HG03039 (cell line): ENCODE results near the gene GNGT1.

Source experiments
- ATAC-seq: cut with Tn5 transposase; IDR thresholded peaks from one replicate; pipeline ENCODE4 v1.9.1; 2021; ENCODE audit warnings: mild to moderate bottlenecking, moderate library complexity; ENCODE audit not compliant: unreplicated experiment

Gene GNGT1

DNA sequence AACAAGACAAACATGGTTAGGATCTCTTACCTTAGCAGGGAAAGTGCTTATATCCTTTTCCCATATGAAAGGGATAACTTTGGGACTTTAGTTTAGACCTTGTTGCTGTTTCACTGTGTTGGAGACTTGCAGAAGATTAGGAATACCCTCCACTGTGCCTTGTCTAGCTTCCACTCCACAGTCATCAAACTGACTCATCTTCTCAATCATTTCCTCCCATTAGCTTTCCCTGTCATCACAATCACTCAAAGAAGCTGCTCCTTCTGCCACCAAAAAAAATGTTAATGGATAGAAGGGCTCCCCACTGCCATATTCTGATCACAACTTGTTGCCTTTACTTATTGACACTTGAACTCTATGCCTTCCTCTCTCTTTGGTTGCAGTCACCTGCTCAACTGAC lies 31.9 kb downstream of the GNGT1 start:
- ATAC-seq: no peak

DNA sequence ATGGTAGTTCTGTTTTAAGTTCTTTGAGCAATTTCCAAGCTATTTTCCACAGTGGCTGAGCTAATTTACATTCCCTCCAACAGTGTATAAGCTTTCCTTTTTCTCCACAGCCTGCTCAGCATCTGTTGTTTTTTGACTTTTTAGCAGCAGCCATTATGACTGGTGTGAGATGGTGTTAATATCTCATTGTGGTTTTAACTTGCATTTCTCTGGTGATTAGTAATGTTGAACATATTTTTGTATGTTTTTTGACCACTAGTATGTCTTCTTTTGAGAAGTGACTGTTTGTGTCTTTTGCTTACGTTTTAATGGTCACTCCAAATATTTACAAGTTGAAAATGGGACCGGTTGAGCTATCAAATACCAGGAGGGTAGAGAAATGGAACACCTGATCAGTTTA lies 35.6 kb downstream of the GNGT1 start:
- no peak for ATAC-seq

DNA sequence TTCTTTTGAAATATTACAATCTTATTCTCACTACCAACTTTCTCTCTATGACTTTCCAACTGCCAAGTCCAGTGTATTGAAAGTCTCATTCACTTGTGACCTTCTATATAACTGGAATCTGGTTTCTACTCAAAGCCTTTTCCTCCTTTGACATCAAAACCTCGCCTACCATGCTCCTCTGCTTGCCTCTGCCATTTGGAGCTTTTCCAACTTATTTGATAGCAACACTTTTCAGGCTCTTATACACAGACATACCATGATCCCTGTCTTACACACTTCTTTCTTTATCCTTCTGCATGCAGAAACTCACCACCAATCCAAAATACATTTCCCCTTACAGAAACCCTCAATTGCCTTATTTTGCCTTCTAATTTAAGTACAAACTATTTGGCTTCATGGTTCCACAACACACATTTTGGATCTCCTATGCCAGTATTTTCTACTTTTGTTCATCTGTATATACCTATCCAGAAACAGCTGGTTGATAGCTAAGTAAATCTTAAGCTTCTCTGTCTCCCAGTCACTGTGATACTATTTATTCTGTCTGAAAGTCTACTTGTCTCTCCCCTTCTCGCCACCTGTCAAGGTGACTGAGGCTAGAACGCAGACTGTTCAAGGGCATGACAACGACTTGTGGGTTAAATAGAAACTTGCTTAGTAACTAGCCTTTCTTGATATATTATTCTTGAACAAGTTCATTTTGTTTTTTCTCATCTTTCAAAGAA lies 37.6 kb downstream of the GNGT1 start:
- no peak for ATAC-seq

DNA sequence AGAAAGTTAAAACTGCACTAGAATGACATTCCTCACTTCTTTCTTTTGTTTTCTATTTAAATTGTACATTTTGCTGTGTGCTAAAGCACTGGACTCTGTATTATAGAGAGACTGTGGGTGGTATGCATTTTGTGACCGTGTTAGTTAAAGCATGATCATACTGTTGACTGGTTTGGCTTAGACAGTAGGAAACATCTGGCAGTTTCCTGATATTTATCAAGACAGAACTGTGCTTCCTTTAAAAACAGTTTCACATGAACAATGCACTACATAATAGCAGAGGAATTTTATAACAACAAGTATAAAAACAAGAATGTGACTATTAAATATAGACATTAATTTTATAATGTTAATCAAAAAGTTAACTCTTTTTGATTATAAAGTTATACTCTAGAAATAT lies 38.3 kb downstream of the GNGT1 start:
- no peak for ATAC-seq

DNA sequence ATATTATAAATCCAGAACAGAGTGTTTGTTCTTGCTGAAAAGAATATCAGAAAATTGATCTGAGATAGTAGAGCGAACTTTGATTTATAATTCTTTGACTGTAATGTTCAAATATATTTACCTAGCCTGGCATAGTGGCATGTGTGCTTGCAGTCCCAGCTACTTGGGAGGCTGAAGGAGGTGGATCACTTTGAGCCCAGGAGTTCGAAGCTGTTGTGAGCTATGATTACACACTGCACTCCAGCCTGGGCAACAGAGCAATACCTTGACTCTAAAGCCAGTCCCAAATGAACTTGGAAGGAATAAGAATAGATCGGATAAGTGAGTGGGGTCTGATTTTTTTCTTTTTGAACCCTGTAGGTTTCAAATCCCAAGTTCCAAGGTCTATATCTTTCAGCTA lies 38.7 kb downstream of the GNGT1 start:
- no peak for ATAC-seq

DNA sequence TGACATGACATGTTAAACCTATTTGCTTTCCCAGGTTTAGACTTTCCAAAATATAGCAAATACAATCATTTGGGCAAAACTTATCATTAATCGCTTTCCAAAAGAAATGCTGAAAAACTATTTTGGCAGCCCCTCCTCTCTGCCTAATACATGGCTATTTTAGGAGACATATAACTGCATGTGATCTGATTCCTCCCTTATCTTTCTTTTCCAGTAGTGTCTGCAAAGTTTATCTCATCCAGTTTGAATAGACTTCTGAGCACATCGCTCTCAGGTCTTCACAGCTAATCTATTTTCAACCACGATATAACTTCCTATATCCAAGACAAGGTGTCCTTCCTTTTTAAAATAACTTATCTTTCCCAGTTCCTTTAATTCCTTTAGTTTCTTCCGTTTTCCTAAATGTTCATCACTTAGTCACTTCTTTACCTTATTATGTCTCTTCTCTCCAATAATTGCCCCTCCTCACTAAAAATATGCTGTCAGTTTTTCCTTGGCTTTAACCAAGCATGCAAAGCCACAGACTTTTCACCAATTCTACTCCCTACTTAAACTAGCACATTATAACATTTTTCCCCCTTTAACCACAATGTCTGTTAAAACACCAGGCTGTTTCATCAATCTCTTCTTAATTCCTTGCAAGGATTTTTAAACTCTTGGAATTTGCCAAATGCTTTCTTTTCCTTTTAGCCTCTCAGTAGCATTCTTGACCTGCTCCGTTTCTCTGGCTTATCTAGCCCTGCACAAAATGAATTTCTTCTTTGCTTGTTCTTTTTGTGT lies 39.6 kb downstream of the GNGT1 start:
- ATAC-seq: no peak

DNA sequence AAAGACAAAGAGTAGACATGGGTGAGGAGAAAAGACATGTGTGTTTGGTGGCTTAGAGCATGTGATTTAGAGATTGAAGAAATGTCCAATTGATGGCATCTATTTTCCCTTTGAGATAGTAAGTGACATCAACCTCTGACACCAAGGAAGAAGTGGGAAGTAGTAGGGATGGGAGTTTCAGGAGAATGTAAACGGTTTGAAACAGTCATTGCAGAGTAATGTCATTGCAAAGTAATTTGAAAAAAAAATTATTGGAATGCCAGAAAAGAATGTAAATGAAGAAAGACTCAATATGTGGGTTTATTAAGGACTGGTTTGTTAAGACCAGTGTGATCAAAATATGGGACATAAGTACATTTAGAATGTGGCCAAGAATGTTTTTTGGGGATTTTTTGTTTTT lies 41.7 kb downstream of the GNGT1 start:
- ATAC-seq: no peak

DNA sequence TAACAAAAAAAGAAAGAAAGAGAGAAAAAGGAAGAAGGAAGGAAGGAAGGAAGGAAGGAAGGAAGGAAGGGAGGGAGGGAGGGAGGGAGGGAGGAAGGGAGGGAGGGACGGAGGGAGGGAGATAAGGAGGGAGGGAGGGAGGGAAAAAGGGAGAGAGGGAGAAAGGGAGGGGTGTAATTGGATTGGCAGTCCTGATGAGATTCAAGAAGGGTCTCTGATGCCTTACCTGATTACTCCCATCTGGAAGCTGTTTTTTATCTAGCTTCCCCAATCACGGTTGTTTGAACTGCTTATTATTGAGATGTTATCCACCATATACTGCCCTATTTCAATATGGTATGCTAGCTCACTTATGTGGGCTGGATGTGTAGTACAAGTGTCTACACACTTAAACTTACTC lies 42.5 kb downstream of the GNGT1 start:
- ATAC-seq: no peak

DNA sequence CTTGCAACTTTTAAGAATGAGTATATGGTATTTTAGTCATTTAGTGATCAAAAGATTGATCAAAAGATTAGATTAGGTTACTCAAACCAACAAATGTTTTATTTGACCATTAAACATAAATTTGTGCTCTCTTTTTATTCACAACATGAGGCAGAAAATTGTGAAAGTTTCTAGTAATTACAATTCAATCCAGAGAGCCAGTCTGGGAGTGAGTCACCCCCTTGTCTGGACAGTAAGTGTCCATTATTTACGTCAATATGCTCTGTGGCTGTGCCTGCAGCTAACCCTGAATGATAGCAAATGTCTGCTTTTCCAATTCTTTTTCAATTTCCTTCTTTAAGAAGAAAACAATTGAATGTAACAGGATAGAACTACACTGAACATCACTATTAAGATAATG lies 43.1 kb downstream of the GNGT1 start:
- no peak for ATAC-seq

DNA sequence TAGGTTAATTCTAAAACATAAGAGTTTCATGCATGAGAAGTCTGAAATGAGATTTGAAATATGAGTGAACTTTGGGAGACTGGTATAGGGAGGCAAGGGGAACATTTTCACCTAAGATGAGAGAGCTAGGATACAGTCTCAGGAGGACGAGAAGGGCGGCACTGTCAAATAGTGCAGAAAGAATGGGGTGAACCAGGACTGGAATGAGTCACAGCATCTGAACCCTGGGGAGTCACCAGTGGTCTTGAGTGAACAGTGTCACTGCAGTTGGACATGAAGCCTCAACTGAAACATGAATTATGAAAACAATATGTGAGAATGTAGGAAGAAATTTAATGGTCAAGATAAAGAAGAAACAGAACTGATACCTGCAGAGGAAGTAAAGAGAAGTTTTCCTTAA lies 48.9 kb downstream of the GNGT1 start:
- peak; percentile 69 for ATAC-seq

DNA sequence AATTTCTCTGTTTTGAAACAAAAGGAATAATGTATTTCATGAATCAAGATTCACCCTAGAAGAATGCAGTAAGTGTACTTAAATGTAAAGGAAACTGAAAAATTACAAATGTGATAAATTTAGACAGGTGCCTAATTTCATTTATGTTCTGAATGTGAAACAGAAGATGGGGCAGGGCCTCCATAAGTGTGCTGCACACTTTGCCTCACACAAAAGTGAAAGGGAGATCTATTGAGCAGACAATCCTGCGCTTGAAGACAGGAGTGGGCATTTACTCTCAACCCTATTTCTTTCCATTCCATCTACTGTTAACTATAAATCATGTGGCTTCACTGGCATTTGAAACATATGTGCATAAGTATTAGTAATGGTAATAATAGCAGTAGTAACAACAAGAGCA lies 51.4 kb downstream of the GNGT1 start:
- no peak for ATAC-seq

DNA sequence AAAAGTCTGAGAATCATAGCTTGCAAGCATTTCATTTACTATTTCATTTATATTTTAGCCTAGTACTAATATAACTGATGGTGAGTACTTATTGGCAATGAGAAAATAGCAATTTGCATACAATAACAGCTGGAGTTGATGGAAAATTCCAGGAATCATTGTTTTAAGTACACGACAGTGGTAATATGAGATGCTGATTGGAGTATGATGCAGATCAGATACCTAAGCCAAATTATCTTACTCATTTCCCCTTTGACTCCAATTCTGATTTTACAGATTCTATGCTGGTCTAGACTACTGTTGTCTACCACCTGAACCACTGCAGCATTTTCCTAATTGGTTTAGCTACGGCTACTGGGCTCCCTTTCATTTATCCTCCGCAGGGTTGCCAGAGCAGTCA lies 51.8 kb downstream of the GNGT1 start:
- no peak for ATAC-seq

DNA sequence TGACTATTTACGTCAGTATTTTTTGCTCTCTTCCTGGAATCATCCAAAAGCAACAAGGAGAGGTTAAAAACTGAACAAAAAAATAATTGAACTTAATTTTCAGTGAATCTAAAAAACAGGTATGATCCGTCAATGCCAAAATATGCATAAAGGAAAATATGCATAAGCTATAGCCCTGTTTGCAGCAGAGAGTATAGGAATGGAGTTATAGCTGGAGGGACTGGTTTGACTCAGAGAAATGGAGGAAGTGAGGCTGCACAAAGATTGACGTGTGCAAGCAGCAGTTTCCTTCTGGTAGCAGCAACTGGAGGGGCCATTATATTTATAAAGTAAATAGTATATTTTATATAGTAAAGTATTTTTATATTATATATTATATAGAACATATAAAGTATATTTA lies 52.3 kb downstream of the GNGT1 start:
- ATAC-seq: no peak
